ENCODE data around the gene SLAIN2. TPM values are rescaled to one million over a fixed set of nuclear protein-coding genes. Genes with fewer than 3 reads are reported as not detected.
"Not testable (repeated sequence)": the region's sequence is repeated elsewhere in the genome, so short reads cannot be mapped to it uniquely, and the experiment has no call there.

SLAIN2 gene
- 19.9 and 22.7 TPM in 2 replicates for total RNA-seq

DNA sequence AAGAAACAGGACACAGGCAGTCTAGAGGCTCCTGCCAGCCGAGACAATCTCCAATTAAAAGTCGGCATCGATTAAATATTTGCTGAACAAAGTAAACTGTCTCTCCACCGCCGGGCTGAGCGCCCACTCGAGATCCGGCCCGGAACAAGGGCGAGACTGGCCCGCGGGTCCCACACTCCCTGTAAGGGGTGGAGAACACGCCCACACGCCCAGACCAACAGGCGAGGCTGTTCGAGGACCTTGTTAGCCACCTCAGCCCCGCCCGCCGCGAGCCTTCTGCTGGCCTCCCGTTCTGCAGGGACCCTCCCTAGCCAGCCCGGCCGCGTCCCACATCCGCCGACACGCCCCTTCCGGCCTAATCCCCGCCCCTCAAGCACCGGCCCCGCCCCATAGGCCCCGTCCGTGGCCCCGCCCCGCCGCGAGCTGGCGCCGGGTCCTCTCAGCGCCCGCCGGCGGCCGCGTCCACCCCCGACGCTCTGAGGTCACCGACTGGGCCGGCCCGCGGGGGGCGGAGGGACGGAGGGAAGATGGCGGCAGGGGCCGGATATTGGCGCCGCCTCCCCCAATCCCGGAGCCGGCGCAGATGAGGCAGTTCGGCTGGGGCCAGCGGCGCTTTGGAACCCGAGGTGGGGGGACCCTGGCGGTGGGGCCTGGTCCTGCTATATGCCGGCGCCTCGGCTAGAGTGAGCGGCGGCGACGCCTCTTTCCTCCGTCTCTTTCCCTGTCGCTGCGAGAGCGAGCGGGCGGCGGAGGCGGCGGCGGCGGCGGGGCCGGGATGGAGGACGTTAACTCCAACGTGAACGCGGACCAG lies at the start of gene SLAIN2:
Gene SLAIN2, plus strand, starts transcription at position 565 of the 811 bp plus-strand sequence. Its CDS starts 211 bp downstream, at position 776.
- peak; percentile 99 for DNase-seq

DNA sequence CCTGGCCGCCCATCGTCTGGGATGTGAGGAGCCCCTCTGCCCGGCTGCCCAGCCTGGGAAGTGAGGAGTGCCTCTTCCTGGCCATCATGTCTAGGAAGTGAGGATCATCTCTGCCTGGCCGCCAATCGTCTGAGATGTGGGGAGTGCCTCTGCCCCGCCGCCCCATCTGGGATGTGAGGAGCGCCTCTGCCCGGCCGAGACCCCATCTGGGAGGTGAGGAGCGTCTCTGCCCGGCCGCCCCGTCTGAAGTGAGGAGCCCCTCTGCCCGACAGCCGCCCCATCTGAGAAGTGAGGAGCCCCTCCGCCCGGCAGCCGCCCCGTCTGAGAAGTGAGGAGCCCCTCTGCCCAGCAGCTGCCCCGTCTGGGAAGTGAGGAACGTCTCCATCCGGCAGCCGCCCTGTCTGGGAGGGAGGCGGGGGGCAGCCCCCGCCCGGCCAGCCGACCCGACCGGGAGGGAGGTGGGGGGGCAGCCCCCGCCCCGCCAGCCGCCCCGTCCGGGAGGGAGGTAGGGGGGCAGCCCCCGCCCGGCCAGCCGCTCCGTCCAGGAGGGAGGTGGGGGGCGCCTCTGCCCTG lies 49.0 kb upstream of the SLAIN2 start:
- DNase-seq = not testable (repeated sequence)

DNA sequence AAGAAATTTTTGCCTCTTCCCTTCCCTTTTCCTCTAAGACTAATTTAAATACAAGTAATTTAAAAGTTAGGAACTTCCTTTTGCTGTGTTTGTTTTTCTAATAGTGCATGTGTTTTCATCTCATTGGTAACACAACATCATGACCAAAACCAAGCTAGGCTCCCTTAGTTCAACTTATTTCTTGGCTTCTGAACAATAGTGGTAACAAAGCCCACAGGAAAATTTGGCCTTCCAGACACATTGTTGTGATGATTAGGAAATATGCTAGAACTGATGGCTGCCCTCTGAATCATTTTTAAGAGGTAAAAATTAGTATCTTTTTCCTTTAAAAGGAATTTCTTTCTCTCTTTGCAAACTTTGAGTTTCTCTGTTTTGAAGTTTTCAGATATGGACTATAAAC lies 46.2 kb upstream of the SLAIN2 start:
- no peak for DNase-seq

DNA sequence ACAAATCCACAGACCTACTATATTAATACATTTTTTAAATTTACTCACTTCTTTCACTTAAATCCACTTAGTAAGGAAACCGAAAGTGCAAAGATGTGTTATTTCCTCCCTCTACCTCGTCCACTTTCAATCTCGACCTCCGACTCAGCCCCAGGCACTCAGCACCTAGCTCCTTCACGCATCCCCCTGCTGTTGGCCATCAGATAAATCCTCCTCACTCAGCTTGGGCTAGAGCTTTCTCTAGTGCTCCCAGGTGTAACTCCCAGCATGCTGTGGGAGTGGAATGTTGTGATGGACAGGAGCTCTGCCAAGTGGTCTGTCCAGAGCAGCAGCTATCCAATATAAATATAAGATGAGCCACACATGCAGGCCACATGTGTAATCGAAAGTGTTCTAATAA lies 45.0 kb upstream of the SLAIN2 start:
- DNase-seq = no peak

DNA sequence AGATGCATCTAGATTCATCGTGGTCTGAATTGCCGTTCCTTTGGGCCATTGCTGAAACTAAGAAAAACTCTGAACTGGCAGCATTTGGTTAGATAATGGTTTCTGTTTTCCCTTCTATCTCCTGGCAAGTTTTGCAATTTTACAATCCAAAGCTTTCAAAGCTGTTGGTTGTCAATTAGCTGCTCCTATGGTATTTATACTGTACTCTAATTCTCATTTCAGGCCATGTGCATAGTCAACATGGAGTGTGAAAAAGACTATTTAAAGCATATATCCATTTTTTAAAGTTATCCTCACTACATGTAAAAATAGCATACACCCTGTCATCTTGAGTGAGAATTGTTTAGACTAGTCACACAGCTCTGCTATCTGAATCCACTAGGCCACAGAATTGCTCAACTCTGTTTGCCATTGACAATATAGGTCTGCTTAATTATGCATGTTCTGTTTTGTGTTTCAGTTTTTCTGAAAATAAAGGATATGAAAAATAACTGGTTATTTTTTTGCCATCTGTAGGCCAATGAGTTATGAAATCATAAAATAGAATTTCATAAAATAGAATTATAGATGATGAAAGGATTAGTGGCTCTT lies 44.0 kb upstream of the SLAIN2 start:
- DNase-seq = no peak

DNA sequence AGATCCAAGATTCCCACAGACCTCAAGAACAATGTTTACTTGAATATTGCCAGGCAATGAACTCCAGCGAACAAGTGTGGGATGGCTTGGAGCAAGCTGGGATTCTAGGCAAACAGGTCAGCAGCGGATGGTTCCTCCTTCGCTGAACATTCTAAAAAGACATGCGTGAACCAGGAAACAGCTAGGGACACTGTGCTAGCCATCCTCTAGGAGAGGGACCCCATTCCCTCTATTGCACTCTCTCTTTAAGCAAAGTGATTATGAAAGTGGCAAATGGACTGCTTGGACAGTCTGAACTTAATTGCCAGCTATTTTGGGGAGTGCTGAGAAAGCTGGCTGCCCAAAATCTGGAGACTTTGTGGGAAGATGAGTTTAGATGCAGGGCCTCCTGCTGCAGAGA lies 41.8 kb upstream of the SLAIN2 start:
- DNase-seq = no peak

DNA sequence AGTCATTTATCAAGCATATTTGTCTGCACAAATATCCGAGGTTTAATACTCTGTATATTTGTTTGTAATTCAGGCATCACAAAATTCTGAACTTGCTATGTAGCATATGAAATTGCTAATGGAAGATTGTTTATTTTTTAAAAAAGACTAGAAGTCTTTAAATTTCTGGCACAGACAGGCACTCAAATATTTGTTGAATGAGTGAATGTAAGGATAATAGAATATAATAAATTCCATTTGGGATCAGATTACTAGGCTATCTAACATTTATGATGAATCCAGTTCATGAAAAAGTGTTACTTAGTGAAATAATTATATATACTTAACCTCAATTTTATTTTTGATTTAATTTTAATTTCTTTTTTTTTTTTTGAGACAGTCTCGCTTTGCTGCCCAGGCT lies 41.3 kb upstream of the SLAIN2 start:
- DNase-seq = no peak

DNA sequence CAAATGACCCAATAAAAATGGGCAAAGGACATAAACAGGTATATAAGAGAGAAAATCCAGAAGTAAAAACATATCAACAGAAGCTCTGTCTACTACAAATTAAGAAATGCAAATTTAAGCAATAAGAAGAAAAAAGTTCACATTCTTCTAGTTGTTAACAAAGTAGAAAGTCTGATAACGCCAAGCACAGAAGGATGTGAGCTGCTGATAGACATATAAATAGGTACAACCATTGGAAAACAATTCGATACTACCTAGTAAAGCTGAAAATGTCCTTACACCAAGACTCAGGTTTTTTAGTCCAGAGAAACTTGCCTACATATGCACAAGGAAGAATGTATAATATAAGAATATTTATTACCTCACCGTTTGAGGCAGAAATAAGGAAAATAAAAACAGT lies 35.8 kb upstream of the SLAIN2 start:
- DNase-seq = no peak

DNA sequence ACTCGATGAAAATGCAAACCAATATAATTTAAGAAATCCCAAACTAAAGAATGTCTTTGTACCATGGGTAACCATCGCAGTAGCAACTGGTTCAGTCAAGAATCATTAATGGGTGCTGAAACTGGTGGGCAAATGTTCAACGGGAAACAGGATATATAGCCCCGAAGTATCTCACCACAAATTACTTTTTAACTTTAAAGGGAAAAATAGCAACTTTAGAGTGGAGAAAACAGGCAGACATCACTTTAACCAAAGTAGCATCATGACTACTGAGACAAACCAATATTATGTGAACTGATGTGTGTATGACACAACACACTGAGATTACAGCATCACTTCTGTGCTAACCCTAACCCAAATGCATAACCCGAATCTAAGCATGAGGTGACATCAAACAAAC lies 33.8 kb upstream of the SLAIN2 start:
- no peak for DNase-seq

DNA sequence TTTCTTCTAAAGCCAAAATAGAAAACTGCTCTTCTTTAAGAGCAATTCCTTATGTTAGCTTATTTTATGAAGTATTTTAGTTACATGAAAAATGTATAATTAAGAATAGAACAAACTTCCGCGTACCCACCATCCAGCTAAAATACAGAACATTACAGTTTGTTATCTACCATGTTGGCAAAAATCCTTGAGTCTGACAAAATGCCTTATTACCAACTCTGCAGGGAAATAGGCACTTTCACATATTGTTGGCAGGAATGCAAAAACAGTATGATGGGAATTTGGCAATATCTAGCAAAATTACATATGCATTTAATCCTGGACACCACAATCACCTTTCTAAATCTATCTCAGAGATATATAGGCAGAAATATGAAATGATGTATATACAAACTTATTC lies 32.4 kb upstream of the SLAIN2 start:
- DNase-seq = no peak

DNA sequence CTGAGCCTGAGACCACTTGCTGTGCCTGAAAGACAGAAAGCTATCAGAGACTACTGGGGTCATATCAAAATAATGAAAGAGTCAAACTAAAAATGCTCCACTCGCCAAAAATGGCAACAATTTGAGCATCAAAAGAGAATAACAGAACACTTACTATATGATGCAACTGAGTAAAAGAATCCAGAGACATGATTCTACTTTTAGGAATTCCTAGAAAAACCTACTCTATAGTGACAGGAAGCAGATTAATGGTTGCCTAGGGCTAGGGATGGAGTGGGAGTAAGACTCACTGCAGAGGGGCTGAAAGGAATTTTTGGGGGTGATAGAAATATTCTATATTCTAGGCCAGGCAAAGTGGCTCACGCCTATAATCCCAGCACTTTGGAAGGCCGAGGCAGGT lies 29.4 kb upstream of the SLAIN2 start:
- DNase-seq = no peak

DNA sequence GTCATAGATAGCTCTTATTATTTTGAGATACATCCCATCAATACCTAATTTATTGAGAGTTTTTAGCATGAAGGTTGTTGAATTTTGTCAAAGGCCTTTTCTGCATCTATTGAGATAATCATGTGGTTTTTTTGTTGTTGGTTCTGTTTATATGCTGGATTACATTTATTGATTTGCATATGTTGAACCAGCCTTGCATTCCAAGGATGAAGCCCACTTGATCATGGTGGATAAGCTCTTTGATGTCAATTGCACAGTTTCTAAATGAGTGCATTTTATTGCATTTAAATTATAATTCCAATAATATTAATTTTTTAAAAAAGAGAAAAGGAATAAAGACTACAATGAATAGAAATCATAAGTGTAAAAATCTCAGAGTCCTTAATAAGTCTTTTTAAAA lies 26.6 kb upstream of the SLAIN2 start:
- not testable (repeated sequence) for DNase-seq

DNA sequence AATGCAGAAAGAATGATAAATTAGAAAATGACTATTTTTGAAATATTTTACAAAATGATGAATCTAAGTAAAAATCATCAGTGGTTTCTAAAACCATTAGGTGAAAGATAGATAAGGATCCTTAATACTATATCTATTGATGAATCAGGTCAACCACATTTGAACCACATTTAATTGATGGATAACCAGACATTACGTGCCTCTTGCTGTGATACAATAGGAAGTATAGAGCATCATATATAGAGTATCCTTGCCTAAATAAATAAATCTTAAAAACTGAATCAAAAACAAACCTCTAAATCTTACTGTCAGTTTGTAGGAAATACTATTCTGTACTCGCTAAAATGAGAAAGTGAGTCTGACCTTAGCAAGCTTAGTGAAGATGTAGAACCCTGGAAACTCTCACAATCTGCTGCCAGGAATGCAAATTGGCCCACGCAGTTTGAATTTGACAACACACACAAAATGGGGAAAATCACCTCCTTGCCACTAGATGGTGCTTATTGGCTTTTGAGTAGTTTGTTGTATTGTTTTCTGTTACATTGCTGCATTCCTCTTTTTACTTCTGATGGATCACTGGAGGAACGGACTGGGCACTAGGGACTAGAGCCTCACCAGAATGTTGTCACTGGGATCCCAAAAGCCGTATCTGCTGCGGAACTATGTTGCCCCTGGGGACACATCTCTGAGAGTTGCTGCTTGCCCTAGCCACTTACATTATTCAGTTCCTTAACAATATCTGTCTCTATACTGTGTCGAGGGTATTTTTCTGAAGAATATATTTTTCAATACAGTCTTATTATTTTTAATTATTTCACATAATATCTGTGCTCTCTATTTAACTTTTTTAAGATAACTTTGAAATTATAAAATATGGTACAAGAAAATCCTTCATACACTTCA lies 25.4 kb upstream of the SLAIN2 start:
- DNase-seq = peak; percentile 73

DNA sequence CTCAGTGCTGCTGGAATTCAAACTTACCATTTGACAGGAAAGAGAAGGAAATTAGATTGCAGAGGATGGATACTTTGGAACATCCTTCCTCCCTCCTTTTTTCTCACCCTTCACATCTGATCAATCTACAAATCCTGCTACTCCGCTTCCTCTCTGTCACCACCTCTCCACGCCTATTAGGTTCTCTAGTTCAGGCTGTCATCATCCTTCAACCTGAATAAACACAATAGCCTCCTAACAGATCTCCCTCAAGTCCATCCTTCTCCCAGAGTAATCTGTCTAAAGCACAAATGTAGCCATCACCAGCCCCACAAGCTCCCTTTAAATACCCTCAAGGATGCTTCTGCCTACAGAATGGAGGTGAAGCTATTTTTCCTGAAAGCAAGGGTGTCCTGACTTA lies 20.0 kb upstream of the SLAIN2 start:
- no peak for DNase-seq

DNA sequence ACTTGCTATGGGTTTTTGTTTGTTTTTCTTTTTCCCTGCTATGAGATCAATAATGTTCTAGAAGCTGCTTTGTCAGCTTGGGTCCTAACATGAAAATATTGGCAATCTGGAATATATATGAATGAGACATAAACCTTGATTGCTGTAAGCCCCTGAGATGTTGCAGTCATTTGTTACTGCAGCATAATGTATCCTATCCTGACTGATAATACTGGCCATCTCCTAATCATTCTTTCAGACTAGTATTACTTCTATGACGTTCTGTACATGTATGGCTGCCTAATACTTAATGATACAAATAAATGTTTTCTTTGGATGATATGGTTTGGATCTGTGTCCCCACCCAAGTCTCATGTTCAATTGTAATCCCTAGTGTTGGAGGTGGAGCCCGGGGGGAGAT lies 19.3 kb upstream of the SLAIN2 start:
- no peak for DNase-seq

DNA sequence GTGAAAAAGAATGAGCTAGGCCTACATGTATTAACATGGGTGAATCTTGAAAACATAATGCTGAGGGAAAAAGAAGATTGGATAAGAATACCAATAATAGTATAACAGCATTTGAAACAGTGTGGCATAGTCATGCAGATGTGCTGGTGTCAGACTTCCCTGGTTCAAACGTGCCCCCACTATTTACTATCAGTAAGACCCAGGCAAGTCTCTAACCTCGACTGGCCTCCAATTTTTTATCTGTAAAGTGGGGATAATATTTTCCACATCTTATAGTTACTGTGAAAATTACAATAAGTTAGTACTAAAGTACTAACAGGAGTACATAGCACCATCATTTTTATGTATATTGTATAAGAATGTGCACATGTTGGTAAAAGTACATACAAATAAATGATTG lies 17.0 kb upstream of the SLAIN2 start:
- DNase-seq = no peak

DNA sequence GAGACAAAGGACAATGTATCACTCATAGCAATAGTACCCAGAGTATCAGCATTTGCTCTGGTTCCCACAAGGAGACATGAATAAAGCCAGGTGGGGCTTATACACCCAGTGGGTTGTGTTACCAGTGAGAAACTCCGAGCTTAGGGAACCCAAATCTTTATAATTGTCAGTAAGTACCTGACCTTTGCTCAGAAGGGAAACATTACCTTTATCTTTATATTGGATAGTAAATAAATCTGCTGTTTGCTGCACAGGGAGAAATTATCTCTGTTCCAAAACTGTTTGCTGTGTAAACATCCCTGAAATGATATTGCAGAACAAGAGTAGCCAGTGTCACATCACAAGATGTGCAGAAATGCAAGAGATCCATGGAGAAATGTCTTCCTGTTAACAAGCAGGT lies 12.1 kb upstream of the SLAIN2 start:
- no peak for DNase-seq

DNA sequence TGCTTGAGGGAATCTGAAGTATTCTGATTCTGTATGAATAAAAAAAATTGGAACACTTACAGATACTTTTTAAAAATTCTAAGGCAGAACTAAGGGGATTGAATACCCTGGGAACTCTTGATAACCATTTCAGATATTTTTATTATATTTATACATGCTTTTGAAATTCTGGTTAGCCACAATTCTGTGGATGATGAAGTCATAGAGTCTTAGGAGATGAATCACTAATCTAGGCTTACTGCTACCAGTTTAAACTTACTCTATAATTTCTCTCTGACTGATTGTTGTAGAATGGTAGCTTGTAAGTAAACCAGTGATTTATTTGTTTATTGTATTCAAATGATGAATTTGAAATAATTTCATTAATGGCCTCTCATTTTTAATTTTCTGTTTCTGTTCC lies 11.4 kb upstream of the SLAIN2 start:
- peak; percentile 52 for DNase-seq

DNA sequence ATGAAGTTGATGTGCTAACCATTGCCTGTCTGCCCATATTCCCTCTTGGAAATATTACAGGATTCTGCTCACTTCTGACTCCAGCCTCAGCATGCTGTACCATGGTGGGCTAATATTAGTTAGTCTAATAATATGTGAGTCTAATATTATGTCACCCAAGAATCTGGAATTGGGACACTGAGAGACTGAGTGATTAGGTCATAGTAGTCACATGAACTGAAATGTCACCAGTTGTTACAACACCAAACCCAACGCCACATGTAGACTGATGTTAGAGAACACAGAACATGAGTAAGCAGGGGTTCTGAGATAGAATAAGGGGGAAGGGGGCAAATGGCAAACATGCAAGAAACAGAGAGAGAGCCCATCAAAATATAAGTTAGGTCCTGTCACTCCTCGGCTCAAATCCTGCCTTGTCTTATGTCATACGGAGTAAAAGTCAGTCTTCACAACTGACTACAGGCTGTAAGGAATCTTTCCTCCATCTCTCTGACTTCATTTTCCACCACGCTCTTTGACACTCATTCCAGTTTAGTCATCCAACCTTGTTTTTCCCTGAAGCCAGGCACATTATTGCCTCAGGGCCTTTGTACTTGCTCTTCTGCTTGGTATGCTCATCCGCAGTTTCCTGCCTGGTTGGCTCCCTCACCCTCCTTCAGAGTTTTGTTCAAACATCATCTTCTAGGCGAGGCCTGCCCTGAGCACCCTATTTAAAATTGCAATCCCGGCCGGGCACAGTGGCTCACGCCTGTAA lies 9.6 kb upstream of the SLAIN2 start:
- DNase-seq = no peak

DNA sequence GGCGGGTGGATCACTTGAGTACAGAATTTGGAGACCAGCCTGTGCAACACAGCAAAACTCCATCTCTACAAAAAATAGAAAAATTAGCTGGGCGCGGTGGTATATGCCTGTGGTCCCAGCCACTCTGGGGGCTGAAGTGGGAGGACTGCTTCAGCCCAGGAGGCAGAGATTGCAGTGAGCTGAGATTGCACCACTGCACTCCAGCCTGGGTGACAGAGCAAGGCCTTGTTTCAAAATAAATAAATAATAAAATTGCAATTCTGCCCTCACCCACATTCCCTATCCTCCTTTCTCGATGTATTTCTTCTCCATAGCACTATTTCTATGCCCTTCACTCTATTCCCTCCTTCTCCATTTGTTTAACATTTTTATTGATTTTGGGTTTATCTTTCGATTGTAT lies 8.7 kb upstream of the SLAIN2 start:
- DNase-seq = no peak

DNA sequence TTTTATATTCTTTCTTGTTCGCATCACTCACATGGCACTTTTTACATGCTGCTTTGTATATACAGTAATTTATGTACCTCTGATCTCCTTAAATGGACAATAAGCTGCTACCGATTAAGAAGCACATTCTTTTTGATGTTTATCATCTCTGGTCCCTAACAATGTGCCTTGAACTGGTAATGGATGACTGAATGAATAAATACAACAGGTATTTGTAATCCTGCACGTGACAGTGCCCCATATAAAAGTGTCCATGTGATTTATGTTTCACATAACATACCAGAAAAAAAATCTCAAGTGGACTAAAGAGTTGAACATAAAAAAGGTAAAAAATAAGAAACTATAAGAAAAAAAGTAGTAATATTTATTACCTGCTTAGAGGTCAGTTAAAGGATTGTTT lies 7.7 kb upstream of the SLAIN2 start:
- no peak for DNase-seq

DNA sequence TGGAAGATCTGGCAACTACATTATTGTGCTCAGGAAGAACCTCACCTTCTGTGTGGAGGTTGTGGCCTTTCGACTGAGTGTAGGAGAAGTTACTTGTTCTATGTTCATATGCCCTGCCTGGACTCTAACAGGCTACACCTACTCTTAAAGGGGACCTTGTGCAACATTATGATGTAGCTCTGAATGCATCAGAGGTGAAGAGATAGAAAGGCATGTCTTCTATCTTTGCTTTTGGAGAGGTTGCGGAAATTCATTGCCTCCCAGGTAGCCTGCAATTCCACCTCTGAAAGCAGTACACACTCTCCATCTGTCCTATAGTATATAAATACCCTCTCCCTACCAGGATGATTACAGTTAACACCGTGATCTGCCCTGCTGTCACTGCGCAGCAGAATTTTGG lies 7.1 kb upstream of the SLAIN2 start:
- no peak for DNase-seq
